Stimulated activated CD4-positive, alpha-beta T cell treated with anti-CD3 and anti-CD28 coated beads, Interleukin-4, amount 100 ng/mL, for 24 hours (primary cell): ENCODE results near the gene ZNF267.
"Not testable (repeated sequence)": the region's sequence is repeated elsewhere in the genome, so short reads cannot be mapped to it uniquely, and the experiment has no call there.

Experiments used
- DNase-seq: peaks from one replicate; pipeline ENCODE4 v3.0.0-alpha.2; 2020

ZNF267 gene

GRCh38 chr16:31873556-31874365 is at the start of gene ZNF267:
TSS of gene ZNF267 (plus strand) at chr16:31873807. CDS start at chr16:31873967, 160 bp downstream.
- DNase-seq, result peak; percentile 96

- DNase-seq, result no peak
Observed at GRCh38 chr16:31833047-31833446, 40.6 kb upstream of the ZNF267 start.

- DNase-seq, result not testable (repeated sequence)
Observed at GRCh38 chr16:31836396-31836795, 37.2 kb upstream of the ZNF267 start.

GRCh38 chr16:31842864-31843263 is 30.7 kb upstream of the ZNF267 start:
- DNase-seq, result no peak

GRCh38 chr16:31848572-31848971 is 25.0 kb upstream of the ZNF267 start:
- not testable (repeated sequence) for DNase-seq

- DNase-seq, result no peak
Observed at GRCh38 chr16:31853291-31853690, 20.3 kb upstream of the ZNF267 start.

GRCh38 chr16:31860508-31860907 is 13.1 kb upstream of the ZNF267 start:
- no peak for DNase-seq

- no peak for DNase-seq
Observed at GRCh38 chr16:31861455-31861854, 12.2 kb upstream of the ZNF267 start.

GRCh38 chr16:31862761-31863160 is 10.8 kb upstream of the ZNF267 start:
- DNase-seq, result no peak

GRCh38 chr16:31868164-31868563 is 5.4 kb upstream of the ZNF267 start:
- DNase-seq, result no peak

GRCh38 chr16:31868691-31869167 is 4.9 kb upstream of the ZNF267 start:
- peak; percentile 87 for DNase-seq

GRCh38 chr16:31869511-31870201 is 4.0 kb upstream of the ZNF267 start:
- DNase-seq, result peak; percentile 85

- DNase-seq, result no peak
Observed at GRCh38 chr16:31870809-31871208, 2.8 kb upstream of the ZNF267 start.

- DNase-seq, result no peak
Observed at GRCh38 chr16:31871510-31871909, 2.1 kb upstream of the ZNF267 start.

GRCh38 chr16:31872201-31872600 is 1.4 kb upstream of the ZNF267 start:
- no peak for DNase-seq

GRCh38 chr16:31874366-31875111 is 932 bp downstream of the ZNF267 start:
- peak; percentile 64 for DNase-seq

GRCh38 chr16:31875112-31875803 is 1.7 kb downstream of the ZNF267 start:
- peak; percentile 32 for DNase-seq

- DNase-seq, result no peak
Observed at GRCh38 chr16:31875928-31876547, 2.4 kb downstream of the ZNF267 start.

- DNase-seq, result peak; percentile 72
Observed at GRCh38 chr16:31876951-31877828, 3.6 kb downstream of the ZNF267 start.

GRCh38 chr16:31877876-31878642 is 4.5 kb downstream of the ZNF267 start:
- peak; percentile 40 for DNase-seq
